Activated effector memory CD4-positive, alpha-beta T cell treated with anti-CD3 and anti-CD28 coated beads, Interleukin-2, amount 50 U/mL, for 16 hours (primary cell): ENCODE data around the gene CPT2.
"Not testable (repeated sequence)": the region's sequence is repeated elsewhere in the genome, so short reads cannot be mapped to it uniquely, and the experiment has no call there.

Experiments
- DNase-seq: peaks from one replicate; pipeline ENCODE4 v3.0.0-alpha.2; 2020

The CPT2 gene

GRCh38 chr1:53183095-53183990 lies 13.3 kb upstream of the CPT2 start:
- DNase-seq, result no peak

DNA sequence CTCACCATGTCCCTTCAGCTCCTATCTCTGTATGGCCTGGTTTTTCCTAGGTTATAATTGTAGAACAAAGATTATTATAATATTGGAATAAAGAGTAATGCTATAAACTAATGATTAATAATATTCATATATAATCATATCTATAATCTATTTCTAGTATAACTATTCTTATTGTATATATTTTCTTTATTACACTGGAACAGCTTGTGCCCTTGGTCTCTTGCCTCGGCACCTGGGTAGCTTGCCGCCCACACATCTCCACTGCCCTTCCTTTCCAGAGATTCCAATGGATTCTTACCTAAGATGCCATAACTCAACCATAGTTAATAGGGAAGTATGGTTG lies 10.7 kb upstream of the CPT2 start:
- not testable (repeated sequence) for DNase-seq

- no peak for DNase-seq
These were observed 10.1 kb upstream of the CPT2 start for GRCh38 chr1:53186533-53186932.

DNA sequence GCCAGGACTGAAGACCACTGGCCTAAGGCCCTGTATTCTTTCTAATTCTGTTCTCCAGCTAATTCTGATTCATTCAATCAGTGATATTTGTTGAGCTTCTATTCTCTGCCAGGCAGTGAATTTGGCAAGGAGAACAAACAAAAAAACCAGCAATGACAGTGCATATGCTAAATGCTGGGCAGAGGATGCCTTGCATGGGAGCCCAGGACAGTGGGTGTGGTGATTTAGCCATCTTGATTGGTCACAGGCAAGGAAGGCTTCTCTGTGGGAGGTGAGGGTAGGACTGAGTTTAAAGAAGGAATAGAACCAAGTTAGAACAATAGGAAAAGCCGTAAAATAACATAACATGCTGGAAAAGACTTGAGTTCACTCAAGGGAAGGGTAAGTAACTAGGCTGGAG lies 9.2 kb upstream of the CPT2 start:
- no peak for DNase-seq

DNA sequence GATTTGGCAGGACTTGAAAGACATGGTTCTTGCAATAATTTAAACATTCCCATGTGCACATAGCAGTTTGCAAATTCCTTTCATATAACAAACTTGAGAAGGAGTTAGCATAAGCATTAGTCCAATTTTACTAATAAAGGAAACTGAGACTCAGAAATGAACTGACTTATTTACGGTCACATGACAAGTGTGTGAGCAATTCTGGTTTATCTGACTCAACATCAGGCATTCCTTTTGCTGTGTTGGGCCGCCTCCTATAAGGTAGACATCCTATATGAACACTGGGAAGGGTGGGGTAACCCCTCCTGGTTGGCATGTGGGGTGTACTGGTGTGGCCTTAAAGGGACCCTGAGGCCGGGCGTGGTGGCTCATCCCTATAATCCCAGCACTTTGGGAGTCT lies 8.5 kb upstream of the CPT2 start:
- no peak for DNase-seq

DNA sequence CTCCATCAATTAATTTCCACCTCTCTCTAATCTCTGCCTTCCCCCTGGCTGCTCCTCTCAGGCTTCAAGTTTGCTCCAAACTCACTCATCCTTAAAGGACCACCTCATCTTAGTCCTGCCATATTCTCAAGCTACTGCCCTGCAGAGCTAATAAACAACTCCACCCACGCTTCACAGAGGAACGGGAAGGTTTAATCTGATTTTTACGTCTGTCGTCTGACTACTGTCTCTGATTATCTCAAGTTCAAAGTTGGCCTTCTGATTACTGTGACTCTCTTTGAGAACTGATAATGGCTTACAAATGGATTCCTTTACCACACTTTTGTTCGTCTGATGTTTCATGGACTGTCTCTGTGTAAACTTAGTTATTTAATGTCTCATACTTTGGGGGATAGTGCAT lies 7.6 kb upstream of the CPT2 start:
- no peak for DNase-seq

GRCh38 chr1:53190210-53190611 lies 6.4 kb upstream of the CPT2 start:
- DNase-seq, result no peak

GRCh38 chr1:53195246-53196016 lies 1.2 kb upstream of the CPT2 start:
- DNase-seq, result no peak

- no peak for DNase-seq
These were observed 573 bp upstream of the CPT2 start for GRCh38 chr1:53196017-53196484.

DNA sequence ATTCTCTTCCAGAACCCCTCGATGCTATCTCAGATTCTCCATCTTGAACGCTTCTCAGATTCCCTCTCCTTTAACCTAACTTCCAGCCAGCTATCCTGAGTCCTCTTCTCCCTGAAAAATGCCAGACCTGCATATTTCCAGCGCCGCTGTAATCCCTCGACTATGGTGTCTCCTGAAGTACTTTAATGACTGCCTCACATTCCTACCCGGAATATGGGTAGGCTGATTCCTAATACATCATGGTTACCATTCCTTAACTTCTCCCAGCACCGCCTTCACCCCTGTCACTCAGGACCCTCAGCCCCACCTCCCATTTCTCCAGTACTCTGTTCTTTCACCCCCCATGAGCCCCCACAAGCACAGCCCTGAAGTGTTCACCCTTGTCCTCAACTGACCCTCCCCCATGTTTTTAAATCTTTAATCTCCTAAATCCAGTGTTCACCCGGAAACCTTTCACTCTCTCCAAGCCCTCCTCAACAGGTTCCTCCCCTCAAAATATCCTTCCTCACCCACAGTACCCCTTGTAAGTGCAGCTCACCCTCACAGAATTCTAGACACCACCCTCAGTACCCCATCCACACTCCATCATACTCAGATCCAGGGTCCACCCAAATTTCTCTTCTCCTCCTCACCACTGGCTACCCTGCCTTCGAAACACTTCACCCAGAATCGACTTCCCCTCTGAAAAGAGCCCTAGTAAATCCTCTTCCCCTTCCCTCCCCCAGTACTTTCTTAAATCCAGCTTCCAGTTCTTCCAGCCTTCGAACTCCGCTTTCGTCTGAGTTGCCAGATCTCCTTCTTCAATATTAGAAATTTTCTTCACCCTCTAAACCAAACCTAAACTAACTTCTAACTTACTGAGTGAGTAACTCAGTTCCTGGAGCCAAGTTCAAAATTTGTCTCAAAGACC lies 922 bp downstream of the CPT2 start:
- DNase-seq, result no peak

DNA sequence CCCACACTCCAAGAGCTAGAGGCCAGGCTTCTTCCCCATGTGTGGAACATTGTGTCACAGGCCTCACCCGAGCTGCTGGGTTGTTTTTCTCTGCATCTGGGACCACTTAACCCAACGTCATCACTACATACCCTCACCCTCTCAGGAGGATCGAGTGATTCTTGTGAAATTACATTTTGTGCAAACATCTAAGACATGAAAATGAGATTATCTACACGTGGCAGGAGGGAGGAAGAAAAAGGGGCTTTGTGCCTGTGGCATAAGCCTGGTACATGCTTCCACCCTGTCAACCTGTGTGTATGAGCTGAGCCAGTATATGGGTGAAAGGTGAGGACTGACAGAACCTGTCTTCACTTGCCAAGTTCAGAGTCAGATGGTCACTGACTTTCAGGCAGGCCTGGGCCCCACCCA lies 1.6 kb downstream of the CPT2 start:
- DNase-seq, result no peak

- no peak for DNase-seq
These were observed 6.8 kb downstream of the CPT2 start for GRCh38 chr1:53203466-53203865.

- DNase-seq, result not testable (repeated sequence)
These were observed 8.9 kb downstream of the CPT2 start for GRCh38 chr1:53205496-53205895.

- not testable (repeated sequence) for DNase-seq
These were observed 9.6 kb downstream of the CPT2 start for GRCh38 chr1:53206083-53206685.

DNA sequence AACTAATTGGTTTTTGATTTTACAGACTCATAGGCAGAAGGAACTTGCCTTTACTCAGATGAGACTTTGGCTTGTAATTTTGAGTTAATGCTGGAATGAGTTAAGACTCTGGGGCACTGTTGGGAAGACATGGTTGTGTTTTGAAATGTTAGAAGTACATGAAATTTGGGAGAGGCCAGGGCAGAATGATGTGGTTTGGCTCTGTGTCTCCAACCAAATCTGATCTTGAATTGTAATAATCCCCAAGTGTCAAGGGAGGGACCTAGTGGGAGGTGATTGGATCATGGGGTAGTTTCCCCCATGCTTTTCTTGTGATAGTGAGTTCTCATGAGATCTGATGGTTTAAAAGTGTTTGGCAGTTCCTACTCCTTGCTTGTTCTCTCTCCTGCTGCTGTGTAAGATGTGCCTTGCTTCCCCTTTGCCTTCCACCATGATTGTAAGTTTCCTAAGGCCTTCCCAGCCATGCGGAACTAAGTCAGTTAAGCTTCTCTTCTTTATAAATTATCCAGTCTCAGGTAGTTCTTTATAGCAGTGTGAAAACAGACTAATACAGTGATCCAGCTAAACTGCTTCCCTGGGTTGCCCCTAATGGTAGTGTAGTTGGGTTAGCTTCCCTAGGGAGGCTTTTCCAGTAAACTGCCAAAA lies 10.2 kb downstream of the CPT2 start:
- no peak for DNase-seq

DNA sequence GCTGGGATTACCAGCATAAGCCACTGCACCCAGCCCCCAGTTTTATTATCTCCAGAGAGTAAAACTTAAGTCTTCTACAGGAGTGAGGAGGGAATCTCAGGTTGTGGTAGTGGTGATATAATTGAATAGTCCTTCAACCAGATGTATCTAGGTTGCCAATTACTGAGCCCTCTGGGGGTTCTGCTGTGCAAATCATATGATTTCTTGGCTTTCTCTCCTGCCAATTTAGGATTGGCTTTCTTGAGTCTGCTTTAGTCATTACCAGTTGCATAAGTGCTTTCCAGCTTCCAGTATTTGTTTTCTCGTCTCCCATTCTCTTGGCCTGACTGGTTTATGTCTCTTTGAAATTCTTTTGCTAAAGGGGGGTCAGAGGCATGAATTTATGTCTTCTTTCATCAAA lies 11.1 kb downstream of the CPT2 start:
- no peak for DNase-seq

- DNase-seq, result no peak
These were observed 13.7 kb downstream of the CPT2 start for GRCh38 chr1:53210352-53210751.

DNA sequence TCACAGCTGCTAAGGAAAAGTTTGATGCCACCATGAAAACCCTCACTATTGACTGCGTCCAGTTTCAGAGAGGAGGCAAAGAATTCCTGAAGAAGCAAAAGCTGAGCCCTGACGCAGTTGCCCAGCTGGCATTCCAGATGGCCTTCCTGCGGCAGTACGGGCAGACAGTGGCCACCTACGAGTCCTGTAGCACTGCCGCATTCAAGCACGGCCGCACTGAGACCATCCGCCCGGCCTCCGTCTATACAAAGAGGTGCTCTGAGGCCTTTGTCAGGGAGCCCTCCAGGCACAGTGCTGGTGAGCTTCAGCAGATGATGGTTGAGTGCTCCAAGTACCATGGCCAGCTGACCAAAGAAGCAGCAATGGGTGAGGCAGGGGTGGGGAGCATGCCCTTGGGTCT lies 14.3 kb downstream of the CPT2 start:
- no peak for DNase-seq

GRCh38 chr1:53214376-53214940 lies 17.8 kb downstream of the CPT2 start:
- no peak for DNase-seq

GRCh38 chr1:53218201-53218600 lies 21.6 kb downstream of the CPT2 start:
- DNase-seq, result no peak

DNA sequence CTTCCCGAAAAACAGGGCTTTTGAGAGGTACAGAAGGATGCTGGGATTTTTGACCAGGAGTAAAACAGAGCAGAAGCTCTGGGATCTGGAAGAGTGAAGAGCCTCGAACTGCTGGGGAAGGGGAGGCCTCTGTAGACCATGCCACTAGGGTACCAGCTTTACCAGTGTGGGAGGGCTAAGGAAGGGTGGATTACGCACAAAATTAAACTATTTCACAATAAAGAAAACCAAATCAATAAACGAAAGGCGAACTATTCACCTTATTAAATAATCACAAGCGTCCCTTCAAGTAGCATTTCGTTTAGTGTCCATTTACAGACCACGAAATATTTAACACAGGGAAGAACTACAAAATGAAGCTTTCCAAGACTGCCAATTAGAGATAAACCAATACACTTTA lies 23.1 kb downstream of the CPT2 start:
- no peak for DNase-seq
